Muscle layer of duodenum (tissue), 2 donors: ENCODE results near the gene TNNT2.

ENCODE experiments used
- H3K27ac ChIP-seq: one replicate; pipeline ENCODE4 v1.7.0; 2013; ENCODE audit warnings: mild to moderate bottlenecking, low read length
- H3K27me3 ChIP-seq: one replicate; pipeline ENCODE4 v1.7.0; 2013; ENCODE audit warnings: low read depth, mild to moderate bottlenecking, control low read depth, low read length
- H3K36me3 ChIP-seq, 2 donors: one replicate each; pipeline ENCODE4 v1.7.0; 2013; ENCODE audit warnings: low read length in 2 of 2, control low read depth in 1 of 2, mild to moderate bottlenecking in 1 of 2; ENCODE audit not compliant: insufficient read depth in 2 of 2, control insufficient read depth in 1 of 2
- H3K4me1 ChIP-seq, 2 donors: one replicate each; pipeline ENCODE4 v1.7.0; 2013; ENCODE audit warnings: low read length in 2 of 2, mild to moderate bottlenecking in 2 of 2, control low read depth in 1 of 2, moderate library complexity in 1 of 2; ENCODE audit not compliant: insufficient read depth in 2 of 2, control insufficient read depth in 1 of 2
- H3K4me3 ChIP-seq, 2 donors: one replicate each; pipeline ENCODE4 v1.7.0; 2013; ENCODE audit warnings: low read length in 2 of 2, low read depth in 1 of 2, mild to moderate bottlenecking in 1 of 2
- H3K9me3 ChIP-seq, 2 donors: one replicate each; pipeline ENCODE4 v1.7.0; 2013; ENCODE audit warnings: low read length in 2 of 2, control low read depth in 1 of 2, mild to moderate bottlenecking in 1 of 2; ENCODE audit not compliant: control insufficient read depth in 1 of 2
- donor health status: healthy.

TNNT2 gene

GRCh38 chr1:201319631-201320030 is 57.8 kb downstream of the TNNT2 start:
- H3K9me3 ChIP-seq, result no peaks in the 10 kb centered on the region
- no peaks in the 10 kb centered on the region for H3K27me3 ChIP-seq
- H3K4me1 ChIP-seq, result no peaks in the 10 kb centered on the region
- H3K27ac ChIP-seq, result no peak overlapping the region
- no peaks in the 10 kb centered on the region for H3K36me3 ChIP-seq
- no peak overlapping the region for H3K4me3 ChIP-seq

- Histone ChIP-seq H3K4me3 (no peak overlapping the region), H3K4me1 (no peaks in the 10 kb centered on the region), H3K9me3 (no peaks in the 10 kb centered on the region), H3K27me3 (no peaks in the 10 kb centered on the region), H3K36me3 (no peaks in the 10 kb centered on the region), H3K27ac (no peak overlapping the region)
Measured at GRCh38 chr1:201318504-201319340, 58.8 kb downstream of the TNNT2 start.

DNA sequence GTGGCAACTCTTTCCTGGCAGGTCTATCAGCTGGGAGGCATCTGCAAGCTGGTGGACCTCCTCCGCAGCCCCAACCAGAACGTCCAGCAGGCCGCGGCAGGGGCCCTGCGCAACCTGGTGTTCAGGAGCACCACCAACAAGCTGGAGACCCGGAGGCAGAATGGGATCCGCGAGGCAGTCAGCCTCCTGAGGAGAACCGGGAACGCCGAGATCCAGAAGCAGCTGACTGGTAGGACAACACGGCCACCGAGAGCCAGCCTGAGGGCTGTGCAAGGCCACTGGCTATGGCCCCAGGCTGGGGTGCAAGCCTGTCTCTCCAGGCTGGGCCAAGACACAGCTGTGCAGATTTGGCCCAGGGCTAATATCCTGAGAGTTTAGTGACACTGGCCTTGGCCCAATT is 59.9 kb downstream of the TNNT2 start:
- no peak overlapping the region for H3K4me3 ChIP-seq
- no peaks in the 10 kb centered on the region for H3K27me3 ChIP-seq
- H3K4me1 ChIP-seq, result no peaks in the 10 kb centered on the region
- no peaks in the 10 kb centered on the region for H3K9me3 ChIP-seq
- H3K36me3 ChIP-seq, result no peaks in the 10 kb centered on the region
- no peak overlapping the region for H3K27ac ChIP-seq

- no peaks in the 10 kb centered on the region for H3K27me3 ChIP-seq
- H3K27ac ChIP-seq, result no peak overlapping the region
- H3K36me3 ChIP-seq, result no peaks in the 10 kb centered on the region
- H3K9me3 ChIP-seq, result no peaks in the 10 kb centered on the region
- H3K4me1 ChIP-seq, result no peaks in the 10 kb centered on the region
- no peak overlapping the region for H3K4me3 ChIP-seq
Measured at GRCh38 chr1:201316556-201316955, 60.9 kb downstream of the TNNT2 start.

GRCh38 chr1:201313086-201313485 is 64.4 kb downstream of the TNNT2 start:
- H3K27ac ChIP-seq, result no peak overlapping the region
- H3K4me1 ChIP-seq, result peaks cover 0 to 9% of the 10 kb centered on the region in 2 donors
- no peaks in the 10 kb centered on the region for H3K36me3 ChIP-seq
- no peaks in the 10 kb centered on the region for H3K27me3 ChIP-seq
- H3K9me3 ChIP-seq, result no peaks in the 10 kb centered on the region
- H3K4me3 ChIP-seq, result no peak overlapping the region

DNA sequence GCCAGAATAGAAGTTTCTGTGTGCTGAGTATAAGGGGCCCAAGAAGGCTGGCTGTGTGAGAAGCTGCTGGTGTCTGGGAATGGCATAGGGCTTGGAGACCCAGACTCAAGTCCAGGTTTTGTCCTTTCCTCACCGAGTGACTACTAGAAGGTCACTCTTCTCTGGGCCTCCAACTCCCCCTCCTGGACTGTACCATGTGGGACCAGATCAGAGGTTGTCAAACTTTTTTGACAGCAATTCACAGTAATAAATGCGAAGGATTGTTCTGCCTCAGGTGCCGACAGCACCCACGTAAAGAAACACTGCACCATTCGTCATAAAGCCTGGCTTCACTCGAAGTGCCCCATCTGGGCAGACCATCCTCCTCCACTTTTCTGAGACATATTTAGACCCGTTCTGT is 65.2 kb downstream of the TNNT2 start:
- Histone ChIP-seq H3K27me3 (no peaks in the 10 kb centered on the region), H3K4me1 (peaks cover 0 to 12% of the 10 kb centered on the region in 2 donors), H3K36me3 (no peaks in the 10 kb centered on the region), H3K4me3 (no peak overlapping the region), H3K27ac (no peak overlapping the region), H3K9me3 (no peaks in the 10 kb centered on the region)

DNA sequence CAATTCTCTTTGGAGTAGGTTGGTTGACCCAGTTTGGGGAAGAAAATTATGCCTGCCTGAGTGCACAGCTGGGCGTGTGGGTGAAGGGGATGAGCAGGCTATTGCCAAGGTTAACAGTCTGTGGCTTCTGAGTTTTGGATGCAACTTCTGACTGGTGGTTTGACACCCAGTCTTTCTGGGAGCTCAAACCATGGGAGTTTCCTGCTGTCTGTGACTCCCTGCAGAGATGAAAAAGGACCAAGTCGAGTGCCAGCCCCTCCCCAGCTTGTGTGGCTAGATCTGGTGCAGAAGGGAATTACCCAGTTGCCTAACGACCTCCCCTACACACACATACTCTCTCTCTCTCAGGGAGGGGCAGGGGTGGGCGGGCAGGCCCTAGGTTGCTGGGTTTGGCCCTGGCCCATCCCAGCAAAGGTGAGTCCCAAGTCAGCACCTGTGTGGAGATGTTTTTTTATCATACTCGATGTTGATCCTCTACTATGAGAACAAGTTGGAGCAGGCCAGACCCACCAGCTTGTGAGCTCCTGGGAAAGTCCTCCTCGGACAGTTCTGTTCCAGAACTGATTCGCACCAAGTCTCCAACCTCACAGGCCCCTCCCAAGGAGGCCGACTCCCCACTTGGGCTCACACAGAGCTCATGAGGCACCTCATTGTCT is 66.0 kb downstream of the TNNT2 start:
- Histone ChIP-seq H3K4me3 (no peak overlapping the region), H3K27ac (no peak overlapping the region), H3K9me3 (no peaks in the 10 kb centered on the region), H3K4me1 (peaks cover 0 to 12% of the 10 kb centered on the region in 2 donors), H3K27me3 (no peaks in the 10 kb centered on the region), H3K36me3 (no peaks in the 10 kb centered on the region)

GRCh38 chr1:201310986-201311355 is 66.5 kb downstream of the TNNT2 start:
- Histone ChIP-seq H3K36me3 (no peaks in the 10 kb centered on the region), H3K4me1 (peaks cover 0 to 12% of the 10 kb centered on the region in 2 donors), H3K4me3 (no peak overlapping the region), H3K9me3 (no peaks in the 10 kb centered on the region), H3K27me3 (no peaks in the 10 kb centered on the region), H3K27ac (no peak overlapping the region)

- Histone ChIP-seq H3K9me3 (no peaks in the 10 kb centered on the region), H3K4me1 (peaks cover 0 to 12% of the 10 kb centered on the region in 2 donors), H3K36me3 (no peaks in the 10 kb centered on the region), H3K27ac (no peak overlapping the region), H3K27me3 (no peaks in the 10 kb centered on the region), H3K4me3 (no peak overlapping the region)
Measured at GRCh38 chr1:201310251-201310985, 67.1 kb downstream of the TNNT2 start.

DNA sequence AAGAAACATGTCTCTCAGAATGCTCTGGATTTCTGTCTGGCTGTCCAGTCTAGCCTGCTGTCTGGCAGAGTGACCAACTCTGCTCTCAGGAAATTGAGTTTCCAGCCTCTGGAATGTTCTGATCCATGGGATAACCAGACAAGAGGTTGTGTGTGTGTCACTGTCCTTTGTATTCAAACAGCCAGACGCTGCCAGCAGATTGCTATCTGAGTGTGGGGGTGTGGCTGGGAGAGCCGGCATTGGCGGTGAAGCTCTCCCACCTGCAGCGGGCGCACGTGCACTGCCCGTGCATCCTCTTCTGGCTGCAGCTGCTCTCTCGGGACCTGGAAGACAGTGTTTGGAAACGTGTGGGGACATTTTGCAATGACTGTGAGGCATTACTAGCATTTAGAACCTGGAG is 68.1 kb downstream of the TNNT2 start:
- Histone ChIP-seq H3K4me1 (peaks cover 0 to 12% of the 10 kb centered on the region in 2 donors), H3K27me3 (no peaks in the 10 kb centered on the region), H3K27ac (no peak overlapping the region), H3K36me3 (no peaks in the 10 kb centered on the region), H3K9me3 (no peaks in the 10 kb centered on the region), H3K4me3 (no peak overlapping the region)
